Activated CD4-positive, alpha-beta T cell treated with anti-CD3 and anti-CD28 coated beads, Interleukin-2, amount 10 ng/mL, durations not matched to agents 7 days and 5 days (primary cell): ENCODE results near the gene CEP55. TPM values are rescaled to one million over a fixed set of nuclear protein-coding genes. Genes with fewer than 3 reads are reported as not detected.

Experiments used
- CTCF ChIA-PET: fragments of 350-600 bp; sonication (Branson Sonifier 250); formaldehyde crosslinking; loops from one replicate; lab custom pipeline; 2021; ENCODE audit warnings: antibody characterized with exemption; lab: Charles Lee
- POLR2A ChIA-PET: fragments of 350-600 bp; sonication (Branson Sonifier 250); formaldehyde crosslinking; loops from one replicate; lab custom pipeline; 2021; ENCODE audit warnings: antibody characterized with exemption; lab: Charles Lee
- DNase-seq: peaks from one replicate; pipeline ENCODE4 v3.0.0-alpha.2; 2020
- H3K27ac Mint-ChIP-seq: one replicate; pipeline ENCODE4 v1.8.0; 2021; ENCODE audit warnings: mild to moderate bottlenecking, moderate library complexity, mixed read lengths
- H3K27me3 Mint-ChIP-seq: one replicate; pipeline ENCODE4 v1.8.0; 2021; ENCODE audit warnings: mixed read lengths
- H3K36me3 Mint-ChIP-seq: one replicate; pipeline ENCODE4 v1.8.0; 2021; ENCODE audit warnings: low read depth, mixed read lengths
- H3K4me1 Mint-ChIP-seq: one replicate; pipeline ENCODE4 v1.8.0; 2021; ENCODE audit warnings: mixed read lengths
- H3K4me3 Mint-ChIP-seq: one replicate; pipeline ENCODE4 v1.8.0; 2021; ENCODE audit warnings: mild to moderate bottlenecking, moderate library complexity, mixed read lengths
- H3K9me3 Mint-ChIP-seq: one replicate; pipeline ENCODE4 v1.8.0; 2021; ENCODE audit warnings: mixed read lengths
- total RNA-seq, 2 experiments: library from RNA; stranded (reverse); gene quantifications; one replicate each; pipeline ENCODE4 v1.2.3, GENCODE V29; 2021

CEP55 gene
- total RNA-seq, 2 experiments from 2014 or later: 77.5 to 92.3 TPM

GRCh38 chr10:93559490-93559889 lies 63.1 kb downstream of the CEP55 start:
- Mint-ChIP-seq H3K27me3 (peaks cover 5% of the 10 kb centered on the region), H3K36me3 (no peaks in the 10 kb centered on the region), H3K4me3 (no peak overlapping the region), H3K27ac (no peak overlapping the region), H3K9me3 (no peaks in the 10 kb centered on the region), H3K4me1 (no peaks in the 10 kb centered on the region)
- ChIA-PET POLR2A (no interaction called here), CTCF (interaction anchor here (0.5 kb wide), 1 partner anchor 10 kb away, joined by 3 read pairs; no protein-coding TSS in a partner anchor)
- DNase-seq: no peak

- ChIA-PET CTCF (no interaction called here), POLR2A (no interaction called here)
- Mint-ChIP-seq H3K27ac (no peak overlapping the region), H3K9me3 (no peaks in the 10 kb centered on the region), H3K4me3 (no peak overlapping the region), H3K36me3 (no peaks in the 10 kb centered on the region), H3K27me3 (peaks cover 14% of the 10 kb centered on the region), H3K4me1 (no peaks in the 10 kb centered on the region)
- DNase-seq: no peak
These were observed 64.1 kb downstream of the CEP55 start for GRCh38 chr10:93560541-93560940.

GRCh38 chr10:93565446-93565845 lies 69.0 kb downstream of the CEP55 start:
- no peak for DNase-seq
- H3K4me3 Mint-ChIP-seq: no peak overlapping the region
- no peaks in the 10 kb centered on the region for H3K9me3 Mint-ChIP-seq
- ChIA-PET POLR2A (no interaction called here), CTCF (interaction anchor here (1.8 kb wide), 1 partner anchor 10 kb away, joined by 7 read pairs; no protein-coding TSS in a partner anchor)
- H3K27me3 Mint-ChIP-seq: peaks cover 52% of the 10 kb centered on the region
- no peaks in the 10 kb centered on the region for H3K36me3 Mint-ChIP-seq
- no peak overlapping the region for H3K27ac Mint-ChIP-seq
- no peaks in the 10 kb centered on the region for H3K4me1 Mint-ChIP-seq

GRCh38 chr10:93566435-93567276 lies 70.2 kb downstream of the CEP55 start, which contains the start of gene FFAR4:
FFAR4 (plus strand) TSS chr10:93566665; CDS start chr10:93566721, 56 bp downstream.
- ChIA-PET CTCF (no interaction called here), POLR2A (no interaction called here)
- Mint-ChIP-seq H3K27me3 (peaks cover 55% of the 10 kb centered on the region), H3K36me3 (no peaks in the 10 kb centered on the region), H3K27ac (no peak within 1 kb of the TSS), H3K4me1 (no peaks in the 10 kb centered on the region), H3K4me3 (no peak within 1 kb of the TSS), H3K9me3 (no peaks in the 10 kb centered on the region)
- DNase-seq: no peak

- Mint-ChIP-seq H3K36me3 (no peaks in the 10 kb centered on the region), H3K4me3 (no peak overlapping the region), H3K27me3 (peaks cover 61% of the 10 kb centered on the region), H3K4me1 (no peaks in the 10 kb centered on the region), H3K9me3 (no peaks in the 10 kb centered on the region), H3K27ac (no peak overlapping the region)
- ChIA-PET CTCF (no interaction called here), POLR2A (no interaction called here)
- no peak for DNase-seq
These were observed 71.1 kb downstream of the CEP55 start for GRCh38 chr10:93567277-93568104.

- H3K4me3 Mint-ChIP-seq: no peak overlapping the region
- H3K9me3 Mint-ChIP-seq: no peaks in the 10 kb centered on the region
- ChIA-PET CTCF (no interaction called here), POLR2A (no interaction called here)
- no peak overlapping the region for H3K27ac Mint-ChIP-seq
- H3K4me1 Mint-ChIP-seq: peaks cover under 1% of the 10 kb centered on the region
- no peaks in the 10 kb centered on the region for H3K36me3 Mint-ChIP-seq
- DNase-seq: no peak
- peaks cover 65% of the 10 kb centered on the region for H3K27me3 Mint-ChIP-seq
These were observed 71.6 kb downstream of the CEP55 start for GRCh38 chr10:93568105-93568390.

- Mint-ChIP-seq H3K4me1 (peaks cover 7% of the 10 kb centered on the region), H3K4me3 (no peak overlapping the region), H3K27ac (no peak overlapping the region), H3K27me3 (peaks cover 64% of the 10 kb centered on the region), H3K9me3 (no peaks in the 10 kb centered on the region), H3K36me3 (no peaks in the 10 kb centered on the region)
- POLR2A ChIA-PET: no interaction called here
- CTCF ChIA-PET: interaction anchor here (1.9 kb wide), 1 partner anchor 16 kb away, joined by 5 read pairs; no protein-coding TSS in a partner anchor
- no peak for DNase-seq
These were observed 74.0 kb downstream of the CEP55 start for GRCh38 chr10:93570383-93570782.

- DNase-seq: no peak
- no peaks in the 10 kb centered on the region for H3K9me3 Mint-ChIP-seq
- POLR2A ChIA-PET: interaction anchor here (0.6 kb wide), 1 partner anchor 130 kb away, joined by 3 read pairs; no protein-coding TSS in a partner anchor
- no peak overlapping the region for H3K27ac Mint-ChIP-seq
- H3K36me3 Mint-ChIP-seq: no peaks in the 10 kb centered on the region
- CTCF ChIA-PET: interaction anchor here (0.8 kb wide), 1 partner anchor 9 kb away, joined by 3 read pairs; no protein-coding TSS in a partner anchor
- peaks cover 47% of the 10 kb centered on the region for H3K27me3 Mint-ChIP-seq
- no peak overlapping the region for H3K4me3 Mint-ChIP-seq
- H3K4me1 Mint-ChIP-seq: peaks cover 7% of the 10 kb centered on the region
These were observed 76.2 kb downstream of the CEP55 start for GRCh38 chr10:93572606-93573005.

- Mint-ChIP-seq H3K27me3 (peaks cover 40% of the 10 kb centered on the region), H3K4me3 (no peak overlapping the region), H3K9me3 (no peaks in the 10 kb centered on the region), H3K36me3 (no peaks in the 10 kb centered on the region), H3K27ac (no peak overlapping the region), H3K4me1 (peaks cover 7% of the 10 kb centered on the region)
- ChIA-PET POLR2A (no interaction called here), CTCF (interaction anchor here (0.8 kb wide), 1 partner anchor 9 kb away, joined by 3 read pairs; no protein-coding TSS in a partner anchor)
- no peak for DNase-seq
These were observed 76.9 kb downstream of the CEP55 start for GRCh38 chr10:93573051-93573909.

- CTCF ChIA-PET: no interaction called here
- H3K9me3 Mint-ChIP-seq: no peaks in the 10 kb centered on the region
- H3K4me3 Mint-ChIP-seq: no peak overlapping the region
- H3K36me3 Mint-ChIP-seq: no peaks in the 10 kb centered on the region
- POLR2A ChIA-PET: no interaction called here
- H3K27me3 Mint-ChIP-seq: peaks cover 35% of the 10 kb centered on the region
- H3K4me1 Mint-ChIP-seq: peaks cover 7% of the 10 kb centered on the region
- DNase-seq: no peak
- H3K27ac Mint-ChIP-seq: no peak overlapping the region
These were observed 77.5 kb downstream of the CEP55 start for GRCh38 chr10:93573924-93574323.

GRCh38 chr10:93576888-93577287 lies 80.5 kb downstream of the CEP55 start:
- H3K9me3 Mint-ChIP-seq: no peaks in the 10 kb centered on the region
- peaks cover 18% of the 10 kb centered on the region for H3K27me3 Mint-ChIP-seq
- ChIA-PET POLR2A (no interaction called here), CTCF (no interaction called here)
- H3K4me3 Mint-ChIP-seq: no peak overlapping the region
- H3K4me1 Mint-ChIP-seq: peaks cover 7% of the 10 kb centered on the region
- DNase-seq: no peak
- H3K36me3 Mint-ChIP-seq: no peaks in the 10 kb centered on the region
- no peak overlapping the region for H3K27ac Mint-ChIP-seq

GRCh38 chr10:93577565-93577964 lies 81.2 kb downstream of the CEP55 start:
- ChIA-PET POLR2A (no interaction called here), CTCF (interaction anchor here (0.5 to 1.0 kb wide), 2 partner anchors 23 to 270 kb away, joined by 3 read pairs; no protein-coding TSS in a partner anchor)
- H3K4me3 Mint-ChIP-seq: no peak overlapping the region
- peaks cover 7% of the 10 kb centered on the region for H3K4me1 Mint-ChIP-seq
- no peaks in the 10 kb centered on the region for H3K36me3 Mint-ChIP-seq
- H3K27ac Mint-ChIP-seq: no peak overlapping the region
- no peaks in the 10 kb centered on the region for H3K9me3 Mint-ChIP-seq
- peaks cover 11% of the 10 kb centered on the region for H3K27me3 Mint-ChIP-seq
- no peak for DNase-seq
